PFSK-1 (cell line): ENCODE data around the gene CLEC2D.

Experiments used
- FOXP2 ChIP-seq: optimal IDR thresholded peaks from 2 replicates; pipeline ENCODE3; 2011; ENCODE audit warnings: borderline replicate concordance, control low read depth, inconsistent platforms; ENCODE audit not compliant: insufficient read depth; ENCODE audit errors: extremely low read length, extremely low read depth
- POLR2AphosphoS5 ChIP-seq: IDR thresholded peaks from 2 replicates; pipeline ENCODE4 v1.6.1; 2012; ENCODE audit warnings: low read depth, mild to moderate bottlenecking, control low read depth, low read length, moderate library complexity
- SIN3A ChIP-seq: IDR thresholded peaks from 2 replicates; pipeline ENCODE4 v1.6.1; 2012; ENCODE audit warnings: mild to moderate bottlenecking, low read length, moderate library complexity, borderline replicate concordance; ENCODE audit not compliant: insufficient read depth
- TAF1 ChIP-seq: IDR thresholded peaks from 2 replicates; pipeline ENCODE4 v1.6.1; 2012; ENCODE audit warnings: low read length, control low read depth, borderline replicate concordance; ENCODE audit not compliant: insufficient read depth
- TF ChIP-seq, protein P1 (sequence below), 2 experiments: IDR thresholded peaks; 2 replicates each; pipeline versions ENCODE4 v1.6.1 to v1.8.0; 2011 to 2012; ENCODE audit warnings: low read depth in 2 of 2, low read length in 2 of 2, control low read depth in 1 of 2, inconsistent platforms in 1 of 2, mild to moderate bottlenecking in 1 of 2, moderate library complexity in 1 of 2; ENCODE audit not compliant: insufficient read depth in 1 of 2

Gene CLEC2D

DNA sequence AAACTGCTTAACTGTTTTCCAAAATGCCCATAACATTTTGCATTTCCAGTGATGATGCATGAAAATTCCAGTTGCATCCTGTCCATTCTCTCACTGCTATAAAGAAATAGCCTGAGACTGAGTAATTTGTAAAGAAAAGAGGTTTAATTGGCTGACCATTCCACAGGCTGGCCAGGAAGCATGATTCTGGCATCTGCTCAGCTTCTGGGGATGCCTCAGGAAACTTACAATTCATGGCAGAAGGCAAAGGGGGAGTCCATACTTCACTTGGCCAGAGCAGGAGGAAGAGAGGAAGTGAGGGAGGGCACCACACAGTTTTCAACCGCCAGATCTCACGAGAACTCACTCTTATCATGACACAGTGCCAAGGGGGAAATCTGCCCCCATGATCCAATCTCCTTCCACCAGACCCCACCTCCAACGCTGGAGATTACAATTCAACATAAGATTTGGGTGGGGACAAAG lies 18.2 kb upstream of the CLEC2D start:
- TF ChIP-seq POLR2AphosphoS5 = no peak
- TF ChIP-seq SIN3A = no peak
- no peak for TF ChIP-seq TAF1
- TF ChIP-seq FOXP2 = no peak

- TF ChIP-seq TAF1 (no peak), SIN3A (no peak), FOXP2 (no peak)
Measured at GRCh38 chr12:9660046-9660445, 9.5 kb upstream of the CLEC2D start.

GRCh38 chr12:9661720-9662119 lies 7.8 kb upstream of the CLEC2D start:
- TF ChIP-seq, protein P1, sequence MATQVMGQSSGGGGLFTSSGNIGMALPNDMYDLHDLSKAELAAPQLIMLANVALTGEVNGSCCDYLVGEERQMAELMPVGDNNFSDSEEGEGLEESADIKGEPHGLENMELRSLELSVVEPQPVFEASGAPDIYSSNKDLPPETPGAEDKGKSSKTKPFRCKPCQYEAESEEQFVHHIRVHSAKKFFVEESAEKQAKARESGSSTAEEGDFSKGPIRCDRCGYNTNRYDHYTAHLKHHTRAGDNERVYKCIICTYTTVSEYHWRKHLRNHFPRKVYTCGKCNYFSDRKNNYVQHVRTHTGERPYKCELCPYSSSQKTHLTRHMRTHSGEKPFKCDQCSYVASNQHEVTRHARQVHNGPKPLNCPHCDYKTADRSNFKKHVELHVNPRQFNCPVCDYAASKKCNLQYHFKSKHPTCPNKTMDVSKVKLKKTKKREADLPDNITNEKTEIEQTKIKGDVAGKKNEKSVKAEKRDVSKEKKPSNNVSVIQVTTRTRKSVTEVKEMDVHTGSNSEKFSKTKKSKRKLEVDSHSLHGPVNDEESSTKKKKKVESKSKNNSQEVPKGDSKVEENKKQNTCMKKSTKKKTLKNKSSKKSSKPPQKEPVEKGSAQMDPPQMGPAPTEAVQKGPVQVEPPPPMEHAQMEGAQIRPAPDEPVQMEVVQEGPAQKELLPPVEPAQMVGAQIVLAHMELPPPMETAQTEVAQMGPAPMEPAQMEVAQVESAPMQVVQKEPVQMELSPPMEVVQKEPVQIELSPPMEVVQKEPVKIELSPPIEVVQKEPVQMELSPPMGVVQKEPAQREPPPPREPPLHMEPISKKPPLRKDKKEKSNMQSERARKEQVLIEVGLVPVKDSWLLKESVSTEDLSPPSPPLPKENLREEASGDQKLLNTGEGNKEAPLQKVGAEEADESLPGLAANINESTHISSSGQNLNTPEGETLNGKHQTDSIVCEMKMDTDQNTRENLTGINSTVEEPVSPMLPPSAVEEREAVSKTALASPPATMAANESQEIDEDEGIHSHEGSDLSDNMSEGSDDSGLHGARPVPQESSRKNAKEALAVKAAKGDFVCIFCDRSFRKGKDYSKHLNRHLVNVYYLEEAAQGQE (IDR thresholded peaks at IDR 0.05; ENCODE audit: insufficient read depth in 1 of 2, low read depth in 2 of 2, low read length in 2 of 2) = no peak
- no peak for TF ChIP-seq POLR2AphosphoS5
- no peak for TF ChIP-seq SIN3A
- no peak for TF ChIP-seq FOXP2
- no peak for TF ChIP-seq TAF1

- TF ChIP-seq, protein P1 (IDR thresholded peaks at IDR 0.05; ENCODE audit: insufficient read depth in 1 of 2, low read depth in 2 of 2, low read length in 2 of 2) = no peak
- TF ChIP-seq POLR2AphosphoS5 (no peak), SIN3A (no peak), FOXP2 (no peak), TAF1 (no peak)
Measured at GRCh38 chr12:9662488-9662887, 7.0 kb upstream of the CLEC2D start.

DNA sequence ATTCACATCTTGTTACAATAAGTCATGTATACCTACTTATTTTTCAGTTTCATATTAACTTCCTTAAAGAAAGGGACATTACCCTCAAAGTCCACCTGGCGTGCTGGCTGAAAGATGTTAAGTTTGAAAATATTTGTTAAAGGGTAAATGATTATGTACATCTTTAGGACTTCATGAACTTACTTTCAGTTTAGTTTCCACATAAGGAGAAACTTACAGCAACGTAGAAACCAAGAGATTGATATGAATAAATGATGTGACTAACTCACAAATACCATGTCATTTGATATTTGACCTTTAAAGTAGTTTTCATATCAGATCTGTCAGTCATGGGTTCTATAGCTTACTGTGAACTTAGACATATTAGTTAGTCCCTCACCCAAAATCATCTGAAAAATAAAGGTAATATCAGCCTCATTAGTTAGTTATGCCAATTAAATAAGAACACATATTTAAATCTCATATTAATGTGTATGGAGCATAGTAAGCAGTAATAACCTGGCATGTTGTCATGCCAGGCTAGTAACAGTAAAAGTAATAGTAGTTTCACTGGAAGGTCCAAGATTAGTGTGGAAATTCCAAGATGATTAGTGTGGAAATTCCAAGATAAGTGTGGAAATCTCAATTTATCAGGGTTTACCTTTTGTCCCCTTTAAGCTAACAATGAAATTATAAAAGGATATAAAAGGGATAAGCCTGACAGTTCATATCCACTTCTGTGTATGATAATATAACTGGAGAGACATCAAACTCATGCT lies 1.9 kb upstream of the CLEC2D start:
- TF ChIP-seq, protein P1 (IDR thresholded peaks at IDR 0.05; ENCODE audit: insufficient read depth in 1 of 2, low read depth in 2 of 2, low read length in 2 of 2) = no peak
- TF ChIP-seq TAF1 (no peak), POLR2AphosphoS5 (no peak), FOXP2 (no peak), SIN3A (no peak)

- no peak for TF ChIP-seq TAF1
- no peak for TF ChIP-seq FOXP2
- TF ChIP-seq SIN3A = no peak
- TF ChIP-seq, protein P1 (IDR thresholded peaks at IDR 0.05; ENCODE audit: insufficient read depth in 1 of 2, low read depth in 2 of 2, low read length in 2 of 2) = no peak
- TF ChIP-seq POLR2AphosphoS5 = no peak
Measured at GRCh38 chr12:9668161-9669018, 1.1 kb upstream of the CLEC2D start.
